Measurements from ENCODE around the gene YPEL3. TPM values are rescaled to one million over a fixed set of nuclear protein-coding genes. Genes with fewer than 3 reads are reported as not detected.
A peak's percentile ranks its signal among the peaks of the same experiment; 100 is the strongest.

YPEL3 gene
- total RNA-seq, 4 donors from 2014 or later: 72.7 to 222 (median 154) TPM

DNA sequence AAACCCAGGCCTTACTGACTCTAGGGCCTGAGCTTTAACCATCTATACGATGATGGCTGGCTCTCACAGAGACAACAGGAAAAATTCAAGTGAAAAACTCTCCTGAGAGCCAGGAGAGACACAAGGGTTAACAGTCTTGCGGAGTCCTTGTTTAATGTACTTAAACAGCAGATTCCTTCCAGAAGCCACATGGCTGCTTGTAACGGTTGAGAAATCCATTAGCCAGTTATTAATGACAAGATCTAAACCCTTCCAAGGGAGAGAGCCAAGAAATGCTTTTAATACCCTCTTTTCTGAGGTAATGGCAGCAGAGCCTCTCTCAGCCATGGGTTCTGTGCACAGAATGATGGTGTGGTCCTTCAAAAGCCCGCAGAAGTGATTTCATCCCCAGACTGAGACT lies 35.7 kb downstream of the YPEL3 start:
- no peak overlapping the region for H3K4me3 ChIP-seq
- DNase-seq (ENCODE audit: extremely low spot score): no peak
- TF ChIP-seq POLR2AphosphoS5 (IDR thresholded peaks at IDR 0.05) (no peak), POLR2A (IDR thresholded peaks at IDR 0.05; ENCODE audit: low read depth) (no peak), CTCF (IDR thresholded peaks at IDR 0.05) (no peak)
- peak overlapping the region in 3 of 4 donors; percentile 58 to 100 (median 62) for H3K27ac ChIP-seq (replicated peaks in 1 of 4)
- 43% methylated on average over 4 of the region's 4 CpGs for WGBS
- intact Hi-C loops (cut with DNase I): no loop called here
- no peaks in the 10 kb centered on the region for H3K36me3 ChIP-seq
- no peaks in the 10 kb centered on the region for H3K27me3 ChIP-seq
- no peaks in the 10 kb centered on the region for H3K9me3 ChIP-seq
- H3K4me1 ChIP-seq: peaks cover 14 to 40% (median 37%) of the 10 kb centered on the region in 4 donors

DNA sequence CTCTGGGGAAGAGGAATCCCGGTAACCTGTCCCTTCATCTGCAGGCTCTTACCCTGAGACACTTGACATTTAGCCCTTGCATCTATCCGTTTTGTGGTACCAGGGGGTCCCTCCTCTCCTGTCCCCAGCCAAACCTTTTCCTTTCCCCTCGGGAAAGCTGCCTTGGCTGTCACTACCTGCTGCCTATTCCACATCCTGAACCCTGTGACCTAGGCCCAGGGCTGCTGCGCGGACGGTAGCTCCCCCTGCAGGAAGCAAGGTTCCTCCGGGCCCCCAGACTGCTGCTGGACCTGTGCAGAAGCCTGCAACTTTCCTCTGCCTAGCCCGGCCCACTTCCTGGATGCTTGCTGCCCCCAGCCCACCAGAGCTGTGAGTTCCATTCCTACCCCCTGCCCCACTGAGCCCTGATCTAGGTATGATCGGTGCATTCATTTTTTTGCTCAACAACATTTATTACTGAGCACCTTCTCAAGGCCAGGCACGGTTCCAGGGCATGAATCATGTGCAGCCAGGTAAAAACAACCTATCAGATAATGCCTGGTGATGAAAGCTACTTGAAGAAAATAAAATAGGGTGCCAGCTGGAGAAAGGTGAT lies 41.0 kb downstream of the YPEL3 start:
- no peak overlapping the region for H3K4me3 ChIP-seq
- WGBS: 58% methylated on average over 6 of the region's 10 CpGs
- peaks cover 9 to 30% (median 19%) of the 10 kb centered on the region in 4 donors for H3K4me1 ChIP-seq
- H3K27ac ChIP-seq (replicated peaks in 1 of 4): no peak overlapping the region
- H3K9me3 ChIP-seq: no peaks in the 10 kb centered on the region
- no peaks in the 10 kb centered on the region for H3K27me3 ChIP-seq
- intact Hi-C loops (cut with DNase I): no loop called here
- TF ChIP-seq POLR2AphosphoS5 (IDR thresholded peaks at IDR 0.05): no peak
- no peak for TF ChIP-seq POLR2A (IDR thresholded peaks at IDR 0.05; ENCODE audit: low read depth)
- no peak for TF ChIP-seq EP300 (IDR thresholded peaks at IDR 0.05)
- peak in 1 of 3 experiments; percentile 25 for TF ChIP-seq CTCF (IDR thresholded peaks at IDR 0.05)
- no peak for DNase-seq (ENCODE audit: extremely low spot score)
- no peaks in the 10 kb centered on the region for H3K36me3 ChIP-seq

- H3K27ac ChIP-seq (replicated peaks in 1 of 4): no peak overlapping the region
- no peaks in the 10 kb centered on the region for H3K36me3 ChIP-seq
- no peak for DNase-seq (ENCODE audit: extremely low spot score)
- TF ChIP-seq POLR2A (IDR thresholded peaks at IDR 0.05; ENCODE audit: low read depth) (no peak), CTCF (IDR thresholded peaks at IDR 0.05) (no peak), EP300 (IDR thresholded peaks at IDR 0.05) (no peak), POLR2AphosphoS5 (IDR thresholded peaks at IDR 0.05) (no peak)
- no peaks in the 10 kb centered on the region for H3K27me3 ChIP-seq
- WGBS: 80% methylated on average over 8 of the region's 8 CpGs
- no peak overlapping the region for H3K4me3 ChIP-seq
- intact Hi-C loops (cut with DNase I): no loop called here
- no peaks in the 10 kb centered on the region for H3K9me3 ChIP-seq
- H3K4me1 ChIP-seq: peaks cover 9 to 25% (median 16%) of the 10 kb centered on the region in 4 donors
These were observed 41.6 kb downstream of the YPEL3 start for GRCh38 chr16:30054451-30054850.

- intact Hi-C loops (cut with DNase I): no loop called here
- H3K4me3 ChIP-seq: peak overlapping the region; percentile 71 to 89 (median 76)
These were observed 42.5 kb downstream of the YPEL3 start for GRCh38 chr16:30053376-30054015.

More at GRCh38 chr16:30053376-30054015, 42.5 kb downstream of the YPEL3 start:
- no peak for DNase-seq (ENCODE audit: extremely low spot score)
- TF ChIP-seq CTCF (IDR thresholded peaks at IDR 0.05): no peak
- no peak for TF ChIP-seq EP300 (IDR thresholded peaks at IDR 0.05)
- TF ChIP-seq POLR2AphosphoS5 (IDR thresholded peaks at IDR 0.05): no peak
- TF ChIP-seq POLR2A (IDR thresholded peaks at IDR 0.05; ENCODE audit: low read depth): no peak
- H3K9me3 ChIP-seq: no peaks in the 10 kb centered on the region
- H3K4me1 ChIP-seq: peaks cover 9 to 25% (median 16%) of the 10 kb centered on the region in 4 donors
- no peaks in the 10 kb centered on the region for H3K36me3 ChIP-seq
- 6% methylated on average over 15 of the region's 19 CpGs for WGBS
- peak overlapping the region; percentile 47 to 60 (median 57) for H3K27ac ChIP-seq (replicated peaks in 1 of 4)
- H3K27me3 ChIP-seq: no peaks in the 10 kb centered on the region

Data from esophagus muscularis mucosa (tissue), 4 donors.